GM19455 (cell line): ENCODE measurements around the gene GLTP.

ENCODE experiments used
- ATAC-seq: cut with Tn5 transposase; IDR thresholded peaks from one replicate; pipeline ENCODE4 v1.9.1; 2021; ENCODE audit not compliant: unreplicated experiment

The GLTP gene

GRCh38 chr12:109822951-109823411 is 57.4 kb downstream of the GLTP start:
- no peak for ATAC-seq

GRCh38 chr12:109822416-109822815 is 57.9 kb downstream of the GLTP start:
- no peak for ATAC-seq

GRCh38 chr12:109821968-109822367 is 58.4 kb downstream of the GLTP start:
- no peak for ATAC-seq

GRCh38 chr12:109820816-109821381 is 59.4 kb downstream of the GLTP start:
- ATAC-seq = no peak

GRCh38 chr12:109818905-109819500 is 61.3 kb downstream of the GLTP start:
- ATAC-seq = no peak

GRCh38 chr12:109818253-109818652 is 62.1 kb downstream of the GLTP start:
- ATAC-seq = no peak

- ATAC-seq = no peak
Observed at GRCh38 chr12:109817627-109818231, 62.6 kb downstream of the GLTP start.

- ATAC-seq = no peak
Observed at GRCh38 chr12:109816870-109817269, 63.5 kb downstream of the GLTP start.

GRCh38 chr12:109815757-109816617 is 64.4 kb downstream of the GLTP start:
- no peak for ATAC-seq

GRCh38 chr12:109815225-109815624 is 65.1 kb downstream of the GLTP start:
- no peak for ATAC-seq

- ATAC-seq = no peak
Observed at GRCh38 chr12:109814600-109815150, 65.7 kb downstream of the GLTP start.

- ATAC-seq = no peak
Observed at GRCh38 chr12:109813810-109814416, 66.4 kb downstream of the GLTP start.

- no peak for ATAC-seq
Observed at GRCh38 chr12:109811624-109811995, 68.7 kb downstream of the GLTP start.

- ATAC-seq = no peak
Observed at GRCh38 chr12:109810954-109811623, 69.3 kb downstream of the GLTP start.

GRCh38 chr12:109808876-109809646 is 71.3 kb downstream of the GLTP start:
- ATAC-seq = no peak

- ATAC-seq = no peak
Observed at GRCh38 chr12:109807954-109808643, 72.2 kb downstream of the GLTP start.

- no peak for ATAC-seq
Observed at GRCh38 chr12:109804820-109805761, 75.2 kb downstream of the GLTP start.

- no peak for ATAC-seq
Observed at GRCh38 chr12:109803678-109804077, 76.7 kb downstream of the GLTP start.
